Left ventricle myocardium inferior (tissue), 1 donor: Measurements from ENCODE around the gene MCCD1. TPM values are rescaled to one million over a fixed set of nuclear protein-coding genes. Genes with fewer than 3 reads are reported as not detected.

Experiments used
- DNase-seq: peaks from one replicate; pipeline ENCODE4 v3.0.0-alpha.2; 2020
- H3K27ac ChIP-seq: fragments of 200-600 bp; replicated peaks from 2 replicates; pipeline ENCODE4 v1.8.0; 2021
- H3K27me3 ChIP-seq: fragments of 200-600 bp; 2 replicates; pipeline ENCODE4 v1.8.0; 2021; ENCODE audit warnings: low read depth
- H3K36me3 ChIP-seq: fragments of 200-600 bp; 2 replicates; pipeline ENCODE4 v1.8.0; 2021
- H3K4me1 ChIP-seq: fragments of 200-600 bp; 2 replicates; pipeline ENCODE4 v1.8.0; 2021
- H3K4me3 ChIP-seq: fragments of 200-600 bp; 2 replicates; pipeline ENCODE4 v1.8.0; 2021; ENCODE audit warnings: mild to moderate bottlenecking, moderate library complexity
- H3K9me3 ChIP-seq: fragments of 200-600 bp; replicated peaks from 2 replicates; pipeline ENCODE4 v1.8.0; 2021
- CTCF ChIP-seq: fragments of 200-600 bp; IDR thresholded peaks from 2 replicates; pipeline ENCODE4 v1.8.0; 2021; ENCODE audit warnings: antibody characterized with exemption, mild to moderate bottlenecking, borderline replicate concordance
- intact Hi-C: fragments of 100-400 bp; cut with micrococcal nuclease; formaldehyde crosslinking; loops from one replicate; pipeline ENCODE4 v1.11.0; 2022
- total RNA-seq: library from RNA; stranded (reverse); fragmentation: NEBNext Ultra II Directional; extraction: Animal tissue kit (Norgen Biotek cat#: 25700); gene quantifications from one replicate; pipeline ENCODE4 v1.2.1, GENCODE V29; 2021
- donor health status: DM: no; HTN: yes; CAD: no; lungs with severe emphysema.

The MCCD1 gene
- total RNA-seq, 1 donor from 2014 or later: not detected

- no peaks in the 10 kb centered on the region for H3K27me3 ChIP-seq
Measured at GRCh38 chr6:31543639-31544038, 14.9 kb downstream of the MCCD1 start.

GRCh38 chr6:31544676-31545075 lies 15.9 kb downstream of the MCCD1 start:
- no peak for DNase-seq

More at GRCh38 chr6:31543639-31544038, 14.9 kb downstream of the MCCD1 start:
- intact Hi-C loops: no loop called here
- no peaks in the 10 kb centered on the region for H3K9me3 ChIP-seq
- no peak overlapping the region for H3K4me3 ChIP-seq
- H3K27ac ChIP-seq: peak overlapping the region; percentile 92
- H3K36me3 ChIP-seq: peaks cover 17% of the 10 kb centered on the region
- peaks cover 59% of the 10 kb centered on the region for H3K4me1 ChIP-seq
- no peak for TF ChIP-seq CTCF
- DNase-seq: no peak

GRCh38 chr6:31545291-31545690 lies 16.5 kb downstream of the MCCD1 start:
- Histone ChIP-seq H3K9me3 (no peaks in the 10 kb centered on the region), H3K36me3 (peaks cover 16% of the 10 kb centered on the region), H3K4me1 (peaks cover 50% of the 10 kb centered on the region), H3K4me3 (no peak overlapping the region), H3K27me3 (no peaks in the 10 kb centered on the region), H3K27ac (no peak overlapping the region)
- no peak for DNase-seq
- intact Hi-C loops: no loop called here
- TF ChIP-seq CTCF: no peak

More at GRCh38 chr6:31544676-31545075, 15.9 kb downstream of the MCCD1 start:
- Histone ChIP-seq H3K4me1 (peaks cover 57% of the 10 kb centered on the region), H3K27me3 (no peaks in the 10 kb centered on the region), H3K9me3 (no peaks in the 10 kb centered on the region), H3K27ac (no peak overlapping the region), H3K4me3 (no peak overlapping the region), H3K36me3 (peaks cover 16% of the 10 kb centered on the region)
- no peak for TF ChIP-seq CTCF
- intact Hi-C loops: no loop called here

GRCh38 chr6:31546339-31546957 lies 17.7 kb downstream of the MCCD1 start, which contains the start of gene ATP6V1G2:
Gene ATP6V1G2, minus strand, starts transcription at chr6:31546608. Its CDS starts 49 bp downstream, at chr6:31546559.
- peak; percentile 96 for TF ChIP-seq CTCF
- H3K36me3 ChIP-seq: peaks cover 24% of the 10 kb centered on the region
- H3K4me3 ChIP-seq: peak within 1 kb of the TSS; percentile 70
- peak; percentile 87 for DNase-seq
- H3K9me3 ChIP-seq: no peaks in the 10 kb centered on the region
- H3K27ac ChIP-seq: peak within 1 kb of the TSS; percentile 93
- H3K27me3 ChIP-seq: no peaks in the 10 kb centered on the region
- H3K4me1 ChIP-seq: peaks cover 44% of the 10 kb centered on the region
- intact Hi-C loops: loop anchor here (1.0 kb wide), 1 partner anchor 52 kb away; no protein-coding TSS in a partner anchor

- peaks cover 27% of the 10 kb centered on the region for H3K36me3 ChIP-seq
- intact Hi-C loops: loop anchor here (1.0 kb wide), 1 partner anchor 51 kb away; no protein-coding TSS in a partner anchor
Measured at GRCh38 chr6:31546958-31547726, 18.4 kb downstream of the MCCD1 start, which contains the start of gene NFKBIL1. Gene NFKBIL1, plus strand, starts transcription at chr6:31547608. Its CDS starts 87 bp downstream, at chr6:31547695.

More at GRCh38 chr6:31546958-31547726, 18.4 kb downstream of the MCCD1 start, which contains the start of gene NFKBIL1:
- Histone ChIP-seq H3K4me1 (peaks cover 42% of the 10 kb centered on the region), H3K27ac (peak within 1 kb of the TSS; percentile 93), H3K9me3 (no peaks in the 10 kb centered on the region), H3K4me3 (peak within 1 kb of the TSS; percentile 70), H3K27me3 (no peaks in the 10 kb centered on the region)
- TF ChIP-seq CTCF: no peak
- peak; percentile 97 for DNase-seq
